Activated naive CD8-positive, alpha-beta T cell treated with anti-CD3 and anti-CD28 coated beads, Interleukin-2, amount 50 U/mL, for 16 hours (primary cell): Measurements from ENCODE around the gene DHX34.
"Not testable (repeated sequence)": the region's sequence is repeated elsewhere in the genome, so short reads cannot be mapped to it uniquely, and the experiment has no call there.

Experiments used
- DNase-seq: peaks from one replicate; pipeline ENCODE4 v3.0.0-alpha.2; 2020; ENCODE audit warnings: low read depth, low spot score

The DHX34 gene

GRCh38 chr19:47348819-47349795 lies at the start of gene DHX34:
Gene DHX34, plus strand, starts transcription at chr19:47349315. Its CDS starts 3,716 bp downstream, at chr19:47353031.
- peak; percentile 97 for DNase-seq

GRCh38 chr19:47300867-47301266 lies 48.2 kb upstream of the DHX34 start:
- not testable (repeated sequence) for DNase-seq

GRCh38 chr19:47302249-47302648 lies 46.9 kb upstream of the DHX34 start:
- no peak for DNase-seq

- no peak for DNase-seq
Measured at GRCh38 chr19:47303966-47304365, 45.1 kb upstream of the DHX34 start.

GRCh38 chr19:47305309-47305751 lies 43.8 kb upstream of the DHX34 start:
- DNase-seq, result peak; percentile 17

- no peak for DNase-seq
Measured at GRCh38 chr19:47306303-47306702, 42.8 kb upstream of the DHX34 start.

GRCh38 chr19:47309038-47309437 lies 40.1 kb upstream of the DHX34 start:
- DNase-seq, result no peak

GRCh38 chr19:47309608-47310007 lies 39.5 kb upstream of the DHX34 start, which contains the start of gene C5AR1:
Gene C5AR1, plus strand, starts transcription at chr19:47309861. Its CDS starts 35 bp downstream, at chr19:47309896.
- no peak for DNase-seq

GRCh38 chr19:47310323-47310722 lies 38.8 kb upstream of the DHX34 start:
- no peak for DNase-seq

GRCh38 chr19:47310819-47311218 lies 38.3 kb upstream of the DHX34 start:
- no peak for DNase-seq

- no peak for DNase-seq
Measured at GRCh38 chr19:47312366-47313006, 36.6 kb upstream of the DHX34 start.

- DNase-seq, result no peak
Measured at GRCh38 chr19:47313754-47314295, 35.3 kb upstream of the DHX34 start.

GRCh38 chr19:47315125-47315821 lies 33.8 kb upstream of the DHX34 start:
- no peak for DNase-seq

GRCh38 chr19:47316513-47316912 lies 32.6 kb upstream of the DHX34 start:
- no peak for DNase-seq

- no peak for DNase-seq
Measured at GRCh38 chr19:47319923-47320871, 28.9 kb upstream of the DHX34 start.

- DNase-seq, result no peak
Measured at GRCh38 chr19:47321630-47322029, 27.5 kb upstream of the DHX34 start.

GRCh38 chr19:47322058-47322457 lies 27.1 kb upstream of the DHX34 start:
- no peak for DNase-seq

- no peak for DNase-seq
Measured at GRCh38 chr19:47323409-47323808, 25.7 kb upstream of the DHX34 start.

GRCh38 chr19:47323872-47324271 lies 25.2 kb upstream of the DHX34 start:
- no peak for DNase-seq

- DNase-seq, result no peak
Measured at GRCh38 chr19:47324502-47324901, 24.6 kb upstream of the DHX34 start.

- DNase-seq, result no peak
Measured at GRCh38 chr19:47330466-47330869, 18.6 kb upstream of the DHX34 start.
